NB4 (cell line): ENCODE data around the gene NANOS2.

Experiments
- POLR2A ChIP-seq: IDR thresholded peaks from 2 replicates; pipeline ENCODE4 v1.6.1; 2011; ENCODE audit warnings: mild to moderate bottlenecking; ENCODE audit not compliant: insufficient read length; ENCODE audit errors: extremely low read depth
- TF ChIP-seq, protein P1 (sequence below): IDR thresholded peaks from one replicate; pipeline ENCODE4 v1.5.1; 2012; ENCODE audit warnings: low read depth, low read length

- TF ChIP-seq, protein P1, sequence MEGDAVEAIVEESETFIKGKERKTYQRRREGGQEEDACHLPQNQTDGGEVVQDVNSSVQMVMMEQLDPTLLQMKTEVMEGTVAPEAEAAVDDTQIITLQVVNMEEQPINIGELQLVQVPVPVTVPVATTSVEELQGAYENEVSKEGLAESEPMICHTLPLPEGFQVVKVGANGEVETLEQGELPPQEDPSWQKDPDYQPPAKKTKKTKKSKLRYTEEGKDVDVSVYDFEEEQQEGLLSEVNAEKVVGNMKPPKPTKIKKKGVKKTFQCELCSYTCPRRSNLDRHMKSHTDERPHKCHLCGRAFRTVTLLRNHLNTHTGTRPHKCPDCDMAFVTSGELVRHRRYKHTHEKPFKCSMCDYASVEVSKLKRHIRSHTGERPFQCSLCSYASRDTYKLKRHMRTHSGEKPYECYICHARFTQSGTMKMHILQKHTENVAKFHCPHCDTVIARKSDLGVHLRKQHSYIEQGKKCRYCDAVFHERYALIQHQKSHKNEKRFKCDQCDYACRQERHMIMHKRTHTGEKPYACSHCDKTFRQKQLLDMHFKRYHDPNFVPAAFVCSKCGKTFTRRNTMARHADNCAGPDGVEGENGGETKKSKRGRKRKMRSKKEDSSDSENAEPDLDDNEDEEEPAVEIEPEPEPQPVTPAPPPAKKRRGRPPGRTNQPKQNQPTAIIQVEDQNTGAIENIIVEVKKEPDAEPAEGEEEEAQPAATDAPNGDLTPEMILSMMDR: no peak
- no peak for TF ChIP-seq POLR2A
These were observed 40.0 kb downstream of the NANOS2 start for GRCh38 chr19:45874620-45874966.
